ENCODE results near the gene URGCP.
A peak's percentile ranks its signal among the peaks of the same experiment; 100 is the strongest.
"Not testable (repeated sequence)": the region's sequence is repeated elsewhere in the genome, so short reads cannot be mapped to it uniquely, and the experiment has no call there.

The URGCP gene

GRCh38 chr7:43872406-43873110 lies 33.8 kb downstream of the URGCP start:
- DNase-seq (ENCODE audit: low read depth) = no peak

GRCh38 chr7:43871064-43871463 lies 35.3 kb downstream of the URGCP start:
- DNase-seq (ENCODE audit: low read depth) = no peak

GRCh38 chr7:43870316-43870715 lies 36.1 kb downstream of the URGCP start:
- DNase-seq (ENCODE audit: low read depth) = no peak

GRCh38 chr7:43869867-43870240 lies 36.5 kb downstream of the URGCP start:
- no peak for DNase-seq (ENCODE audit: low read depth)

- DNase-seq (ENCODE audit: low read depth) = peak; percentile 89
Observed at GRCh38 chr7:43869006-43869866, 37.2 kb downstream of the URGCP start, which contains the start of gene MRPS24. Gene MRPS24, minus strand, starts transcription at chr7:43869517. Its CDS starts 22 bp downstream, at chr7:43869495.

GRCh38 chr7:43868681-43869005 lies 37.8 kb downstream of the URGCP start:
- no peak for DNase-seq (ENCODE audit: low read depth)

- DNase-seq (ENCODE audit: low read depth) = no peak
Observed at GRCh38 chr7:43868181-43868580, 38.2 kb downstream of the URGCP start.

- DNase-seq (ENCODE audit: low read depth) = no peak
Observed at GRCh38 chr7:43865277-43865676, 41.1 kb downstream of the URGCP start.

GRCh38 chr7:43864126-43864525 lies 42.3 kb downstream of the URGCP start:
- DNase-seq (ENCODE audit: low read depth) = no peak

- no peak for DNase-seq (ENCODE audit: low read depth)
Observed at GRCh38 chr7:43856996-43857395, 49.4 kb downstream of the URGCP start.

GRCh38 chr7:43856316-43856715 lies 50.1 kb downstream of the URGCP start:
- no peak for DNase-seq (ENCODE audit: low read depth)

- no peak for DNase-seq (ENCODE audit: low read depth)
Observed at GRCh38 chr7:43855176-43855575, 51.2 kb downstream of the URGCP start.

- DNase-seq (ENCODE audit: low read depth) = no peak
Observed at GRCh38 chr7:43851805-43852204, 54.6 kb downstream of the URGCP start.

GRCh38 chr7:43850348-43851116 lies 55.9 kb downstream of the URGCP start:
- no peak for DNase-seq (ENCODE audit: low read depth)

- no peak for DNase-seq (ENCODE audit: low read depth)
Observed at GRCh38 chr7:43849047-43849446, 57.3 kb downstream of the URGCP start.

GRCh38 chr7:43847496-43847895 lies 58.9 kb downstream of the URGCP start:
- no peak for DNase-seq (ENCODE audit: low read depth)

- no peak for DNase-seq (ENCODE audit: low read depth)
Observed at GRCh38 chr7:43844662-43845061, 61.7 kb downstream of the URGCP start.

GRCh38 chr7:43844257-43844656 lies 62.1 kb downstream of the URGCP start:
- no peak for DNase-seq (ENCODE audit: low read depth)

- DNase-seq (ENCODE audit: low read depth) = no peak
Observed at GRCh38 chr7:43843296-43843695, 63.1 kb downstream of the URGCP start.

GRCh38 chr7:43838201-43838658 lies 68.2 kb downstream of the URGCP start:
- DNase-seq (ENCODE audit: low read depth) = no peak

- peak; percentile 9 for DNase-seq (ENCODE audit: low read depth)
Observed at GRCh38 chr7:43834463-43835251, 71.7 kb downstream of the URGCP start.

- not testable (repeated sequence) for DNase-seq (ENCODE audit: low read depth)
Observed at GRCh38 chr7:43830917-43831316, 75.5 kb downstream of the URGCP start.

All from stimulated activated CD8-positive, alpha-beta memory T cell treated with anti-CD3 and anti-CD28 coated beads, Interleukin-12 subunit alpha, Interleukin-12 subunit beta, amount 100 ng/mL, for 1 hour (primary cell).